Keratinocyte (primary cell): ENCODE measurements around the gene CERKL.

Experiments used
- EZH2 ChIP-seq: IDR thresholded peaks from one replicate; pipeline ENCODE4 v1.6.1; 2012; ENCODE audit warnings: inconsistent platforms, mild to moderate bottlenecking, low read length, moderate library complexity
- TF ChIP-seq, protein P1 (sequence below), 3 experiments: IDR thresholded peaks in 1 of 3; conservative IDR thresholded peaks in 1 of 3; optimal IDR thresholded peaks in 1 of 3; 2 replicates in 2 of 3; 3 replicates in 1 of 3; pipeline versions ENCODE3 to v1.5.1; 2011; ENCODE audit warnings: low read length in 3 of 3, mild to moderate bottlenecking in 3 of 3, moderate library complexity in 2 of 3, control low read depth in 1 of 3, inconsistent platforms in 1 of 3; ENCODE audit not compliant: insufficient read depth in 2 of 3; ENCODE audit errors: extremely low read depth in 1 of 3

DNA sequence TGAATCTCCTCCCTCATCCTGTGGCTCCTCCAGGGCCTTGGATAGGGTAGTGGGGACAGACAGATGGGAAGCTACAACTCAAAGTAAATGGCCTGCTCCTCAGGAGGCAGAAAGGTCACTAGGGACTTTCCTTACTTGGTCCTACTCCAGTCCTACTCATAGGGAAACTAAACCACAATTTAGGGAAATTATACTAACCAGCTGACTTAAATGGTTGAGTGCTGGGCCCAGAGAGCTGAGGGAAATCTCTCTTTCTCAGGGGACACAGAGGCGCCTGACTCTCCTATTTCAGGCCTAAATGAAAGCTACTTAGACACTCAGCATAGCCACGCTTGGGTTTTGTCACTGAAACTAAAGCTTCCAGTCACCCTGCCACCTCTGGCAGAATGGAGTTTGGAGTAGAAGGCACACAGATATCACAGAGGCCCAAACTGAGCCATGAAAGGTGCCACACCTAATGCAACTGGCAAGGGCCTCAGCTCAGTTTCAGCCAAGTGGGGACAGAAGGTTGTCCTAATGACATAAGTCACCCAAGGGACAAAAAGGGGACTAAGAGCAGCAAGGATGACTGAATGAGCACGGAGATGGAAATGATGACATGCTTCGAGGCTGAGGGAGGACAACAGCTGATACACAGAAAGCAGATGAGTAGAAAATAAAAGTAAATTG lies 24.0 kb downstream of the CERKL start:
- TF ChIP-seq, protein P1, sequence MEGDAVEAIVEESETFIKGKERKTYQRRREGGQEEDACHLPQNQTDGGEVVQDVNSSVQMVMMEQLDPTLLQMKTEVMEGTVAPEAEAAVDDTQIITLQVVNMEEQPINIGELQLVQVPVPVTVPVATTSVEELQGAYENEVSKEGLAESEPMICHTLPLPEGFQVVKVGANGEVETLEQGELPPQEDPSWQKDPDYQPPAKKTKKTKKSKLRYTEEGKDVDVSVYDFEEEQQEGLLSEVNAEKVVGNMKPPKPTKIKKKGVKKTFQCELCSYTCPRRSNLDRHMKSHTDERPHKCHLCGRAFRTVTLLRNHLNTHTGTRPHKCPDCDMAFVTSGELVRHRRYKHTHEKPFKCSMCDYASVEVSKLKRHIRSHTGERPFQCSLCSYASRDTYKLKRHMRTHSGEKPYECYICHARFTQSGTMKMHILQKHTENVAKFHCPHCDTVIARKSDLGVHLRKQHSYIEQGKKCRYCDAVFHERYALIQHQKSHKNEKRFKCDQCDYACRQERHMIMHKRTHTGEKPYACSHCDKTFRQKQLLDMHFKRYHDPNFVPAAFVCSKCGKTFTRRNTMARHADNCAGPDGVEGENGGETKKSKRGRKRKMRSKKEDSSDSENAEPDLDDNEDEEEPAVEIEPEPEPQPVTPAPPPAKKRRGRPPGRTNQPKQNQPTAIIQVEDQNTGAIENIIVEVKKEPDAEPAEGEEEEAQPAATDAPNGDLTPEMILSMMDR (optimal IDR thresholded peaks at IDR 0.05 in 1 of 3, IDR thresholded peaks at IDR 0.05 in 1 of 3, conservative IDR thresholded peaks at IDR 0.05 in 1 of 3; ENCODE audit: extremely low read depth in 1 of 3, insufficient read depth in 2 of 3, low read length in 3 of 3): no peak
- TF ChIP-seq EZH2: no peak
